Endothelial cell of umbilical vein (primary cell): ENCODE data around the gene CWF19L2.

Source experiments
- CTCF ChIP-seq, 2 donors: IDR thresholded peaks; 1 replicate in 1 of 2; 2 replicates in 1 of 2; pipeline ENCODE4 v1.5.1; 2011; ENCODE audit warnings: low read length in 2 of 2, mild to moderate bottlenecking in 2 of 2, moderate library complexity in 2 of 2, control low read depth in 1 of 2, inconsistent platforms in 1 of 2, low read depth in 1 of 2; ENCODE audit not compliant: insufficient read depth in 1 of 2; ENCODE audit errors: extremely low read depth in 1 of 2
- FOS ChIP-seq: IDR thresholded peaks from 2 replicates; pipeline ENCODE4 v1.6.1; 2011; ENCODE audit warnings: mild to moderate bottlenecking, low read length, moderate library complexity, borderline replicate concordance; ENCODE audit not compliant: insufficient read depth
- JUN ChIP-seq: IDR thresholded peaks from 2 replicates; pipeline ENCODE4 v1.6.1; 2011; ENCODE audit warnings: borderline replicate concordance, low read depth; ENCODE audit not compliant: insufficient read length, insufficient read depth
- POLR2A ChIP-seq: IDR thresholded peaks from 2 replicates; pipeline ENCODE4 v1.6.1; 2012; ENCODE audit warnings: low read depth, mild to moderate bottlenecking, control low read depth, low read length

- TF ChIP-seq POLR2A: no peak
- no peak for TF ChIP-seq CTCF (IDR thresholded peaks at IDR 0.05; ENCODE audit: extremely low read depth in 1 of 2, insufficient read depth in 1 of 2, low read depth in 1 of 2, low read length in 2 of 2)
- TF ChIP-seq JUN: no peak
- TF ChIP-seq FOS: no peak
These were observed 44.3 kb downstream of the CWF19L2 start for GRCh38 chr11:107413352-107413751.
